ENCODE measurements around the gene RAB14. TPM values are rescaled to one million over a fixed set of nuclear protein-coding genes. Genes with fewer than 3 reads are reported as not detected.

Gene RAB14
- total RNA-seq, 3 donors from 2014 or later (not counting 1 experiment from before 2014, with no cell fraction given): 46.2 to 67.6 (median 57.3) TPM

GRCh38 chr9:121191235-121191634 lies 10.4 kb downstream of the RAB14 start:
- peak overlapping the region; percentile 9 for H3K4me3 Mint-ChIP-seq
- WGBS (ENCODE audit: insufficient coverage): 87% methylated on average over 2 of the region's 2 CpGs
- H3K9me3 Mint-ChIP-seq: no peaks in the 10 kb centered on the region
- ATAC-seq (no peak), DNase-seq (no peak)
- H3K4me1 Mint-ChIP-seq: peaks cover 77 to 91% of the 10 kb centered on the region in 2 donors
- H3K27ac Mint-ChIP-seq: peak overlapping the region in 1 of 2 donors; percentile 73
- peaks cover 5% of the 10 kb centered on the region for H3K36me3 Mint-ChIP-seq
- H3K4me1 ChIP-seq (ENCODE audit: control insufficient read depth, insufficient read depth, low read length): peaks cover 6% of the 10 kb centered on the region
- H3K27ac ChIP-seq (ENCODE audit: low read length): no peak overlapping the region
- H3K27me3 ChIP-seq (ENCODE audit: control insufficient read depth, insufficient read depth, low read length): no peaks in the 10 kb centered on the region
- H3K9me3 ChIP-seq (ENCODE audit: control insufficient read depth, insufficient read depth, low read length): no peaks in the 10 kb centered on the region
- H3K36me3 ChIP-seq (ENCODE audit: control insufficient read depth, insufficient read depth, low read length): peaks cover 15% of the 10 kb centered on the region
- no peak for TF ChIP-seq CTCF (IDR thresholded peaks at IDR 0.05)
- H3K4me3 ChIP-seq (ENCODE audit: low read length): no peak overlapping the region
- no peaks in the 10 kb centered on the region for H3K27me3 Mint-ChIP-seq (ENCODE audit: low read depth in 2 of 2)
- intact Hi-C loops (cut with micrococcal nuclease): no loop called here

DNA sequence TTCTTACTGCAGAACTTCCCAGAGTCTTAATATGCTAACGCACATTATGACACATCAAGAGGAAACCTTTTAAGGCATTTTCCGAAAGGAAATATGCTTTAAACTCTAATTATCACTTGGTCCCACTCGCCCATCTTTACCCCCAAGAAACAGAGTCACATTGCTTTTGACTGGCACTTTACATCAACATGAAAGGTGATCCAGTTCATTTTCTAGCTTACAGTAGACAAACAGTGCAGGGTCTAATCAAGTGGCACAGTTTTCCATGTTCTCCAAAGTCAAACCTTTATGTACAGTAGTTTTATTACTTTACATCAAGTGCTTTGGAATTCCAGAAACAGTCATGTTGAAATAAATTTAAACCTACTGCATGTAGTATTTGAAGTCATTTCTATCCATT lies 12.0 kb downstream of the RAB14 start:
- DNase-seq (no peak), ATAC-seq (no peak)
- H3K9me3 Mint-ChIP-seq: no peaks in the 10 kb centered on the region
- peaks cover 79 to 91% of the 10 kb centered on the region in 2 donors for H3K4me1 Mint-ChIP-seq
- no peak for TF ChIP-seq CTCF (IDR thresholded peaks at IDR 0.05)
- H3K36me3 Mint-ChIP-seq: peaks cover 7% of the 10 kb centered on the region
- H3K4me3 Mint-ChIP-seq: no peak overlapping the region
- 95% methylated on average over 3 of the region's 3 CpGs for WGBS (ENCODE audit: insufficient coverage)
- no peak overlapping the region for H3K27ac ChIP-seq (ENCODE audit: low read length)
- no peak overlapping the region for H3K4me3 ChIP-seq (ENCODE audit: low read length)
- H3K27ac Mint-ChIP-seq: peak overlapping the region; percentile 65 to 73
- H3K27me3 ChIP-seq (ENCODE audit: control insufficient read depth, insufficient read depth, low read length): no peaks in the 10 kb centered on the region
- peaks cover 20% of the 10 kb centered on the region for H3K36me3 ChIP-seq (ENCODE audit: control insufficient read depth, insufficient read depth, low read length)
- no peaks in the 10 kb centered on the region for H3K27me3 Mint-ChIP-seq (ENCODE audit: low read depth in 2 of 2)
- H3K4me1 ChIP-seq (ENCODE audit: control insufficient read depth, insufficient read depth, low read length): peaks cover 11% of the 10 kb centered on the region
- intact Hi-C loops (cut with micrococcal nuclease): no loop called here
- H3K9me3 ChIP-seq (ENCODE audit: control insufficient read depth, insufficient read depth, low read length): no peaks in the 10 kb centered on the region

GRCh38 chr9:121189006-121189405 lies 12.7 kb downstream of the RAB14 start:
- Mint-ChIP-seq H3K27me3 (ENCODE audit: low read depth in 2 of 2) (no peaks in the 10 kb centered on the region), H3K9me3 (no peaks in the 10 kb centered on the region), H3K4me3 (no peak overlapping the region), H3K36me3 (peaks cover 7% of the 10 kb centered on the region), H3K27ac (peak overlapping the region; percentile 65 to 73), H3K4me1 (peaks cover 83 to 92% of the 10 kb centered on the region in 2 donors)
- Histone ChIP-seq H3K27me3 (ENCODE audit: control insufficient read depth, insufficient read depth, low read length) (no peaks in the 10 kb centered on the region), H3K9me3 (ENCODE audit: control insufficient read depth, insufficient read depth, low read length) (no peaks in the 10 kb centered on the region), H3K4me3 (ENCODE audit: low read length) (no peak overlapping the region), H3K4me1 (ENCODE audit: control insufficient read depth, insufficient read depth, low read length) (peaks cover 9% of the 10 kb centered on the region), H3K27ac (ENCODE audit: low read length) (no peak overlapping the region), H3K36me3 (ENCODE audit: control insufficient read depth, insufficient read depth, low read length) (peaks cover 20% of the 10 kb centered on the region)
- DNase-seq (no peak), ATAC-seq (no peak)
- WGBS (ENCODE audit: insufficient coverage): 80% methylated on average over 1 of the region's 1 CpG
- intact Hi-C loops (cut with micrococcal nuclease): no loop called here
- TF ChIP-seq CTCF (IDR thresholded peaks at IDR 0.05): no peak

DNA sequence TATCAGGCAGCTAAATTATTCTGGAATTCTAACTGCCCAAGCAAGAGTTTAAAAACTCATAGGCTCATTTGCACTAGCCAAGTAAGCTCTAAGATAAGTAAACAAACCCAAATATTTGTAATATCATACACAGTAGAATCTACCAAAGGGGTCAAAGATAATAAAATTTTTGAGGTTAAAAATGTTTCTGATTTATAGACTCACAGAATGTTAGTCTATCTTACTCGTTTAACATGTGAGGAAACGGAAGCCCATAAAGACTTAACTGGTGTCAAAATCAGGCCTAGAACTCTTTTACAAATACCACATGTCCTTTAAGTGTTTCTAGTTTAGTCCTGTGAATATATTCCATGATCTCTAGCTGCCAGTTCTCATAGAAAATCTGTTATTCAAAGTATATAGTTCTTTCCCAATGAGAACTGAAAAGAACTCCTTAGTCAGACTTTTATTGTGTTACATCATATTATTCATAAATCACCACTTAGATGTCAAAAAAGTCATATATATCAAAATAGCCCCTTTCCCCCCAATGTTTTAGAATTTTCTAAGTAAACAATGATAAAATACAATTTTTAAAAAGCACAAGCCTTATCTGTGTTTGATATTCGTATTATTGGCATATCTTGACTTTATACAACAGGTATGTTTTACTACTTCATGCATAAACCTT lies 13.9 kb downstream of the RAB14 start:
- Mint-ChIP-seq H3K4me1 (peaks cover 85 to 91% of the 10 kb centered on the region in 2 donors), H3K27me3 (ENCODE audit: low read depth in 2 of 2) (no peaks in the 10 kb centered on the region), H3K9me3 (no peaks in the 10 kb centered on the region), H3K36me3 (peaks cover 7% of the 10 kb centered on the region), H3K27ac (peak overlapping the region; percentile 59 to 65), H3K4me3 (peak overlapping the region; percentile 9)
- no peak for DNase-seq
- Histone ChIP-seq H3K9me3 (ENCODE audit: control insufficient read depth, insufficient read depth, low read length) (no peaks in the 10 kb centered on the region), H3K36me3 (ENCODE audit: control insufficient read depth, insufficient read depth, low read length) (peaks cover 25% of the 10 kb centered on the region), H3K4me1 (ENCODE audit: control insufficient read depth, insufficient read depth, low read length) (peaks cover 8% of the 10 kb centered on the region), H3K27me3 (ENCODE audit: control insufficient read depth, insufficient read depth, low read length) (no peaks in the 10 kb centered on the region), H3K4me3 (ENCODE audit: low read length) (no peak overlapping the region), H3K27ac (ENCODE audit: low read length) (no peak overlapping the region)
- 65% methylated on average over 3 of the region's 3 CpGs for WGBS (ENCODE audit: insufficient coverage)
- no peak for ATAC-seq
- intact Hi-C loops (cut with micrococcal nuclease): no loop called here
- TF ChIP-seq CTCF (IDR thresholded peaks at IDR 0.05): no peak
